Transverse colon (tissue), 4 donors: Measurements from ENCODE around the gene TTYH2.

ENCODE experiments used
- CTCF ChIP-seq, 5 experiments: fragments of 200-600 bp in 3 of 5; fragments of 450-650 bp in 2 of 5; sonication (generic) in 3 of 5; IDR thresholded peaks; 1 replicate in 2 of 5; 2 replicates in 3 of 5; pipeline ENCODE4 v1.5.1; 2016 to 2017; ENCODE audit warnings: antibody characterized with exemption in 5 of 5, inconsistent platforms in 3 of 5, mild to moderate bottlenecking in 2 of 5, moderate library complexity in 1 of 5
- POLR2AphosphoS5 ChIP-seq, 3 donors: sonication (generic); formaldehyde crosslinking; IDR thresholded peaks; one replicate each; pipeline ENCODE4 v1.6.1; 2016; ENCODE audit warnings: antibody characterized with exemption in 3 of 3

GRCh38 chr17:74252211-74252610, 38.8 kb downstream of the TTYH2 start:
- TF ChIP-seq CTCF (IDR thresholded peaks at IDR 0.05), result no peak
- TF ChIP-seq POLR2AphosphoS5 (IDR thresholded peaks at IDR 0.05), result no peak
